ENCODE measurements around the gene FMN2. TPM values are rescaled to one million over a fixed set of nuclear protein-coding genes. Genes with fewer than 3 reads are reported as not detected.

FMN2 gene
- not detected for total RNA-seq
- long read RNA-seq: 0 reads

- H3K27ac ChIP-seq (replicated peaks): no peak within 1 kb of the TSS
- peak within 1 kb of the TSS; percentile 58 for H3K4me3 ChIP-seq
- H3K27me3 ChIP-seq (ENCODE audit: low read depth): peaks cover 100% of the 10 kb centered on the region
- intact Hi-C loops (cut with micrococcal nuclease): no loop called here
- TF ChIP-seq CTCF (IDR thresholded peaks at IDR 0.05; ENCODE audit: borderline replicate concordance): no peak
- H3K9me3 ChIP-seq (replicated peaks): no peaks in the 10 kb centered on the region
- no peak for DNase-seq
- no peaks in the 10 kb centered on the region for H3K36me3 ChIP-seq
- H3K4me1 ChIP-seq: peaks cover 24% of the 10 kb centered on the region
Observed at GRCh38 chr1:240091614-240092300, at the start of gene FMN2. Gene FMN2 (plus strand): TSS chr1:240091883. CDS start chr1:240092110, 227 bp downstream.

GRCh38 chr1:240044620-240045019 is 47.1 kb upstream of the FMN2 start:
- intact Hi-C loops (cut with micrococcal nuclease): no loop called here
- no peak overlapping the region for H3K27ac ChIP-seq (replicated peaks)
- no peaks in the 10 kb centered on the region for H3K36me3 ChIP-seq

GRCh38 chr1:240046000-240046399 is 45.7 kb upstream of the FMN2 start:
- no peak for TF ChIP-seq CTCF (IDR thresholded peaks at IDR 0.05; ENCODE audit: borderline replicate concordance)
- H3K4me3 ChIP-seq: no peak overlapping the region
- no peaks in the 10 kb centered on the region for H3K4me1 ChIP-seq
- H3K36me3 ChIP-seq: no peaks in the 10 kb centered on the region
- no peaks in the 10 kb centered on the region for H3K9me3 ChIP-seq (replicated peaks)
- no peak for DNase-seq
- intact Hi-C loops (cut with micrococcal nuclease): no loop called here
- H3K27me3 ChIP-seq (ENCODE audit: low read depth): peaks cover 22% of the 10 kb centered on the region
- H3K27ac ChIP-seq (replicated peaks): no peak overlapping the region

More at GRCh38 chr1:240044620-240045019, 47.1 kb upstream of the FMN2 start:
- no peak overlapping the region for H3K4me3 ChIP-seq
- DNase-seq: no peak
- TF ChIP-seq CTCF (IDR thresholded peaks at IDR 0.05; ENCODE audit: borderline replicate concordance): no peak
- no peaks in the 10 kb centered on the region for H3K9me3 ChIP-seq (replicated peaks)
- H3K27me3 ChIP-seq (ENCODE audit: low read depth): peaks cover 22% of the 10 kb centered on the region
- no peaks in the 10 kb centered on the region for H3K4me1 ChIP-seq

DNA sequence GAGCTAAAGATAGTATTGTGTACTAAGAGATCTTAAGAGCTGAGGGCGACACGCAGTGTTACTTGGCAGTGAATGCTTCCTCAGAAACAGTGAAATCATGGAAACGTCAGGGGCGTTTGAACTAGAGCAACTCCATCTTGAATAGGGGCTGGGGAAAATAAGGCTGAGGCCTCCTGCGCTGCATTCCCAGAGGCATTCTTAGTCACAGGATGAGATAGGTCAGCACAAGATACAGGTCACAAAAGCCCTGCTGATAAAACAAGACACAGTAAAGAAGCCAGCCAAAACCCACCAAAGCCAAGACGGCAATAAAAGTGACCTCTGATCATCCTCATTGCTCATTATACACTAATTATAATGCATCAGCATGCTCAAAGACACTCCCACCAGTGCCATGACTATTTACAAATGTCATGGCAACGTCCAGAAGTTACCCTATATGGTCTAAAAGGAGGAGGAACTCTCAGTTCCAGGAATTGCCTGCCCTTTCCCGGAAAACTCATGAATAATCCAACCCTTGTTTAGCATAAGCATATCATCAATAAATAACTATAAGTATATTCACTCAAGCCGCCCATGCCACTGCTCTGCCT is 37.5 kb upstream of the FMN2 start:
- Histone ChIP-seq H3K27me3 (ENCODE audit: low read depth) (peaks cover 4% of the 10 kb centered on the region), H3K9me3 (replicated peaks) (no peaks in the 10 kb centered on the region), H3K4me1 (no peaks in the 10 kb centered on the region), H3K27ac (replicated peaks) (no peak overlapping the region), H3K36me3 (no peaks in the 10 kb centered on the region), H3K4me3 (no peak overlapping the region)
- TF ChIP-seq CTCF (IDR thresholded peaks at IDR 0.05; ENCODE audit: borderline replicate concordance): no peak
- intact Hi-C loops (cut with micrococcal nuclease): no loop called here
- DNase-seq: no peak

DNA sequence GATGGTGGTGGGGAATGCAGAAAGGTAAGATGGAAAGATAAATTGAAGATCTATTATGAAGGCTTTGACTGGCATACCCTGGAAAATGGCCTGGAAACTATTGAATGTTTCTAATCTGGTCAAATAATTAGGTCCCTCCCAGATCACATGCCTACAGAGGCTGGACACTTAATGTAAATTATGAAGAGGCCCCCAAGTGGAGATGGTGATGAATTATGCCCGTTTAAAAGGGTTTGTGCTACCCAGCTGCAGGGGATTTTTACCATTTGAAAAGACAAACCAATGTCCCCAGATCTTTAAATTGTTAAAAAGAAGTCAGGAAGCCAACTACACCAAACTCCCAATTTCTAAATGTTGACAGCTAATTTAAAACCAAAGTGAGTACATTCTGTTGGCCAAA is 35.7 kb upstream of the FMN2 start:
- no peaks in the 10 kb centered on the region for H3K36me3 ChIP-seq
- H3K4me1 ChIP-seq: no peaks in the 10 kb centered on the region
- no peak for DNase-seq
- no peak overlapping the region for H3K4me3 ChIP-seq
- no peak for TF ChIP-seq CTCF (IDR thresholded peaks at IDR 0.05; ENCODE audit: borderline replicate concordance)
- H3K27me3 ChIP-seq (ENCODE audit: low read depth): peaks cover 9% of the 10 kb centered on the region
- no peaks in the 10 kb centered on the region for H3K9me3 ChIP-seq (replicated peaks)
- no peak overlapping the region for H3K27ac ChIP-seq (replicated peaks)
- intact Hi-C loops (cut with micrococcal nuclease): no loop called here
